ENCODE measurements around the gene OOSP2.

DNA sequence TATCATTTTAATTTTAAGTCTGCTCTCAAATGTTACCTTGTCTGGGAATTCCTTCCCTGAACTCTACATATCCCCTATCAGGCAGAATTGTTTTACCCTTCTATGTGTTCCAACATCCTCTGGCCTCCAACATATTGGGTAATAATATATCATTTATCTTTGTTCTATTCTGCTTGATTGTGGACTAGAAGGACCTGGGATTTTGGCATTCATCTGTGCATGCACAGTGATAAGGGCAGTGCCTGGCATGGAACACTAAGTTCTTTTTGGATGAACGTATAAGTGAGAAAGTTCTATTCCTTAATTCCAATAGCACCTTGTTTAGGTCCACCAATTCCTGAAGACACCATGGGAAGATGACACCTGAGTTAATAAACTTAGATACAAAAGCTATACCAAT, 47.0 kb downstream of the OOSP2 start:
- TF ChIP-seq, protein P1, sequence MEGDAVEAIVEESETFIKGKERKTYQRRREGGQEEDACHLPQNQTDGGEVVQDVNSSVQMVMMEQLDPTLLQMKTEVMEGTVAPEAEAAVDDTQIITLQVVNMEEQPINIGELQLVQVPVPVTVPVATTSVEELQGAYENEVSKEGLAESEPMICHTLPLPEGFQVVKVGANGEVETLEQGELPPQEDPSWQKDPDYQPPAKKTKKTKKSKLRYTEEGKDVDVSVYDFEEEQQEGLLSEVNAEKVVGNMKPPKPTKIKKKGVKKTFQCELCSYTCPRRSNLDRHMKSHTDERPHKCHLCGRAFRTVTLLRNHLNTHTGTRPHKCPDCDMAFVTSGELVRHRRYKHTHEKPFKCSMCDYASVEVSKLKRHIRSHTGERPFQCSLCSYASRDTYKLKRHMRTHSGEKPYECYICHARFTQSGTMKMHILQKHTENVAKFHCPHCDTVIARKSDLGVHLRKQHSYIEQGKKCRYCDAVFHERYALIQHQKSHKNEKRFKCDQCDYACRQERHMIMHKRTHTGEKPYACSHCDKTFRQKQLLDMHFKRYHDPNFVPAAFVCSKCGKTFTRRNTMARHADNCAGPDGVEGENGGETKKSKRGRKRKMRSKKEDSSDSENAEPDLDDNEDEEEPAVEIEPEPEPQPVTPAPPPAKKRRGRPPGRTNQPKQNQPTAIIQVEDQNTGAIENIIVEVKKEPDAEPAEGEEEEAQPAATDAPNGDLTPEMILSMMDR (conservative IDR thresholded peaks at IDR 0.05; ENCODE audit: low read depth, low read length), result no peak
- no peak for TF ChIP-seq EZH2 (IDR thresholded peaks at IDR 0.05; ENCODE audit: borderline replicate concordance, low read depth, low read length, poor library complexity, severe bottlenecking)
